HepG2 (cell line): ENCODE data around the gene VILL. TPM values are rescaled to one million over a fixed set of nuclear protein-coding genes. Genes with fewer than 3 reads are reported as not detected.

Experiments used
- CAMTA2 ChIP-seq: sonication (generic); formaldehyde crosslinking; IDR thresholded peaks from 2 replicates; pipeline ENCODE4 v1.4.0; 2020; ENCODE audit warnings: mild to moderate bottlenecking, missing genetic modification reagents, borderline replicate concordance
- CENPX ChIP-seq: sonication (generic); formaldehyde crosslinking; IDR thresholded peaks from 2 replicates; pipeline ENCODE4 v1.9.0; 2021; ENCODE audit warnings: mild to moderate bottlenecking, missing genetic modification reagents, moderate library complexity
- DDIT3 ChIP-seq: sonication (generic); formaldehyde crosslinking; IDR thresholded peaks from 2 replicates; pipeline ENCODE4 v1.4.0; 2020; ENCODE audit warnings: mild to moderate bottlenecking, missing genetic modification reagents
- EHMT2 ChIP-seq: fragments of 200-600 bp; sonication (generic); IDR thresholded peaks from 2 replicates; pipeline ENCODE4 v1.7.0; 2017; ENCODE audit warnings: antibody characterized with exemption, low read depth, low read length, borderline replicate concordance
- FOXP1 ChIP-seq, 2 experiments: fragments of 450-650 bp in 1 of 2; IDR thresholded peaks; 2 replicates each; pipeline ENCODE4 v1.6.1; 2017 to 2018; ENCODE audit warnings: antibody characterized with exemption in 1 of 2
- HNRNPK ChIP-seq: fragments of 200-400 bp; formaldehyde crosslinking; IDR thresholded peaks from 2 replicates; pipeline ENCODE4 v1.6.1; 2018; ENCODE audit warnings: low read length, low read depth, moderate library complexity, mild to moderate bottlenecking; ENCODE audit not compliant: poor library complexity, severe bottlenecking
- LCORL ChIP-seq, 2 experiments: fragments of 450-650 bp in 1 of 2; sonication (generic) in 1 of 2; formaldehyde crosslinking in 1 of 2; IDR thresholded peaks; 2 replicates each; pipeline versions ENCODE4 v1.5.0 to v1.6.1; 2017 to 2020; ENCODE audit warnings: antibody characterized with exemption in 1 of 2, missing genetic modification reagents in 1 of 2
- PREB ChIP-seq: sonication (generic); formaldehyde crosslinking; IDR thresholded peaks from 2 replicates; pipeline ENCODE4 v1.4.0; 2020; ENCODE audit warnings: missing genetic modification reagents
- RARG ChIP-seq: sonication (generic); formaldehyde crosslinking; IDR thresholded peaks from 2 replicates; pipeline ENCODE4 v1.4.0; 2020; ENCODE audit warnings: low read depth, mild to moderate bottlenecking, missing genetic modification reagents
- SETDB1 ChIP-seq: sonication (generic); formaldehyde crosslinking; IDR thresholded peaks from 2 replicates; pipeline ENCODE4 v1.5.1; 2020; ENCODE audit warnings: missing genetic modification reagents, mild to moderate bottlenecking, borderline replicate concordance
- SMAD1 ChIP-seq: sonication (generic); formaldehyde crosslinking; IDR thresholded peaks from 2 replicates; pipeline ENCODE4 v1.4.0; 2020; ENCODE audit warnings: missing genetic modification reagents, low read depth, mild to moderate bottlenecking, borderline replicate concordance
- SMARCE1 ChIP-seq: fragments of 450-650 bp; IDR thresholded peaks from 2 replicates; pipeline ENCODE4 v1.6.1; 2017; ENCODE audit warnings: borderline replicate concordance
- SSRP1 ChIP-seq: IDR thresholded peaks from 2 replicates; pipeline ENCODE4 v1.6.1; 2016; ENCODE audit warnings: control low read depth
- TBX2 ChIP-seq: sonication (generic); formaldehyde crosslinking; IDR thresholded peaks from 2 replicates; pipeline ENCODE4 v1.5.0; 2020; ENCODE audit warnings: missing genetic modification reagents, mild to moderate bottlenecking, borderline replicate concordance
- ZMAT5 ChIP-seq: sonication (generic); formaldehyde crosslinking; IDR thresholded peaks from 2 replicates; pipeline ENCODE4 v1.5.0; 2020; ENCODE audit warnings: mild to moderate bottlenecking, low read depth, missing genetic modification reagents, borderline replicate concordance
- ZNF136 ChIP-seq: sonication (generic); formaldehyde crosslinking; IDR thresholded peaks from 2 replicates; pipeline ENCODE4 v1.8.1; 2022; ENCODE audit warnings: low read depth, mild to moderate bottlenecking, moderate library complexity, missing genetic modification reagents
- ZNF160 ChIP-seq: sonication (generic); formaldehyde crosslinking; IDR thresholded peaks from 2 replicates; pipeline ENCODE4 v1.8.0; 2022; ENCODE audit warnings: mild to moderate bottlenecking, inconsistent platforms, missing genetic modification reagents
- ZNF292 ChIP-seq: sonication (generic); formaldehyde crosslinking; IDR thresholded peaks from 2 replicates; pipeline ENCODE4 v1.8.1; 2022; ENCODE audit warnings: mild to moderate bottlenecking, low read depth, missing genetic modification reagents, borderline replicate concordance
- ZNF652 ChIP-seq: IDR thresholded peaks from 2 replicates; pipeline ENCODE4 v1.6.1; 2016; ENCODE audit warnings: low read depth, borderline replicate concordance
- ZNF709 ChIP-seq: sonication (generic); formaldehyde crosslinking; IDR thresholded peaks from 2 replicates; pipeline ENCODE4 v1.5.0; 2020; ENCODE audit warnings: mild to moderate bottlenecking, missing genetic modification reagents
- polyA plus RNA-seq, 8 experiments: library from polyadenylated mRNA; depleted of rRNA in 3 of 8; stranded (reverse) in 7 of 8; unstranded in 1 of 8; fragments of >200 nt; fragmentation: Illumina TruSeq in 4 of 8; extraction: Trizol in 4 of 8; gene quantifications; 2 replicates each; pipeline versions ENCODE4 v1.2.1 to v1.2.3, GENCODE V29; 2011 to 2016; ENCODE audit warnings: low read depth in 4 of 8, missing spikeins in 1 of 8, mixed read lengths in 1 of 8; ENCODE audit not compliant: insufficient read depth in 1 of 8
- total RNA-seq, 5 experiments: library from RNA; depleted of rRNA; stranded (reverse); fragments of >200 nt; fragmentation: Illumina TruSeq; extraction: Trizol; gene quantifications; 2 replicates each; pipeline ENCODE4 v1.2.3, GENCODE V29; 2016; ENCODE audit warnings: low read depth in 1 of 5
- TF ChIP-seq, protein P1 (sequence below), 2 experiments: sonication (generic) in 1 of 2; formaldehyde crosslinking in 1 of 2; IDR thresholded peaks; 2 replicates each; pipeline versions ENCODE4 v1.4.0 to v1.6.1; 2018 to 2020; ENCODE audit warnings: missing genetic modification reagents in 2 of 2, borderline replicate concordance in 1 of 2, low read depth in 1 of 2, mild to moderate bottlenecking in 1 of 2, missing biosample characterization in 1 of 2
- TF ChIP-seq, protein P2 (sequence below): sonication (generic); formaldehyde crosslinking; IDR thresholded peaks from 2 replicates; pipeline ENCODE4 v1.5.0; 2020; ENCODE audit warnings: missing genetic modification reagents

VILL gene
- total and polyA plus RNA-seq, 2 of the 13 experiments (the other 11 are each of a cell fraction or from before 2014, with no cell fraction given), result 3.2 to 5.3 TPM

DNA sequence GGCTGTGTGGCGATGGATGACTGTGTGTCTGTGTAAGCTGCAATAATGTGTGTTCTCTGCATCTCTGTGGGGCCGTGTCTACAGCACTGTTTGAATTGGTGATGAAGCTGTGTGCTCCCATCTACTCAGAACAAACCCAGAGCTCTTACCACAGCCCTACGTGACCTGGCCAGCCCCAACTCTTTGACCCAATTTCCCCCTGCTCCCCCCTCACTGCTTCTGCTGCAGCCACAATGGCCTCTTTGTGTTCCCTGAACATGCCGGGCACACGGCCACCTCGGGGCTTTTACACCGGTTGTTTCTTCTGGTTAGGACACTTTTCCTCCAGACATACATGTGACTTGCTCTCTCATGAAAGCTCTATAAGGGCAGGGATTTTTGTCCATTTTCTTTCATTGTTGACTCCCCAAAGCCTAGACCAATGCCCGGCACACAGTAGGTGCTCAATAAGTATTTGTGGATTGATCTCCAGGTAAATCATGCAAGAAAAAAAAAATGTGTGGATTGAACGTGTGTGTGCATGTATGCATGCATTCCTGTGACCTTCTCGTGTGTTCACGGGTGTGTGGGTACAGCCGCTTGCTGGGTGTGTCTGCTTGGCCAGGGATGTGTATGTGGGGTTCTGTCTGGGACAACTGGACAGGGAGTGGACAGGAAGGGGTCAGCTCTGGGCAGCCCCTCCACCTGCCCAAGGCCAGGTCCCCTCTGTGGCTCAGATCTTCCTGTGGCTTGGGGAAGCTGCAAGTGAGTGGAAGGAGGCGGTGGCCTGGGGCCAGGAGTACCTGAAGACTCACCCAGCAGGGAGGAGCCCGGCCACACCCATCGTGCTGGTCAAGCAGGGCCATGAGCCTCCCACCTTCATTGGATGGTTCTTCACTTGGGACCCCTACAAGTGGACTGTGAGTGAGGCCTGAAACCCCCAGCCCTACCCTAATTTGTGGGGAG, 14.8 kb downstream of the VILL start (continued):
- TF ChIP-seq DDIT3 (CRISPR knock-in tag) (no peak), ZNF292 (no peak), PREB (CRISPR knock-in tag) (no peak), ZNF136 (no peak), RARG (no peak), SMAD1 (CRISPR knock-in tag) (no peak), ZNF652 (no peak), CENPX (CRISPR knock-in tag) (no peak), EHMT2 (no peak), HNRNPK (no peak), FOXP1 (IDR thresholded peaks at IDR 0.05) (no peak), FOXP1 (CRISPR knock-in tag; IDR thresholded peaks at IDR 0.05) (0 out of 2 replicates have a peak, but pooled peaks have one; percentile 20), CAMTA2 (CRISPR knock-in tag) (0 out of 2 replicates have a peak, but pooled peaks have one; percentile 36), ZNF160 (CRISPR knock-in tag) (no peak), ZMAT5 (CRISPR knock-in tag) (no peak), LCORL (IDR thresholded peaks at IDR 0.05) (no peak), LCORL (CRISPR knock-in tag; IDR thresholded peaks at IDR 0.05) (peak; percentile 83; the same call in 1 of the 2 replicates), SSRP1 (CRISPR knock-in tag) (no peak), SETDB1 (CRISPR knock-in tag) (no peak), ZNF709 (CRISPR knock-in tag) (0 out of 2 replicates have a peak, but pooled peaks have one; percentile 30), TBX2 (CRISPR knock-in tag) (peak; percentile 57), SMARCE1 (no peak)
- TF ChIP-seq, protein P1, sequence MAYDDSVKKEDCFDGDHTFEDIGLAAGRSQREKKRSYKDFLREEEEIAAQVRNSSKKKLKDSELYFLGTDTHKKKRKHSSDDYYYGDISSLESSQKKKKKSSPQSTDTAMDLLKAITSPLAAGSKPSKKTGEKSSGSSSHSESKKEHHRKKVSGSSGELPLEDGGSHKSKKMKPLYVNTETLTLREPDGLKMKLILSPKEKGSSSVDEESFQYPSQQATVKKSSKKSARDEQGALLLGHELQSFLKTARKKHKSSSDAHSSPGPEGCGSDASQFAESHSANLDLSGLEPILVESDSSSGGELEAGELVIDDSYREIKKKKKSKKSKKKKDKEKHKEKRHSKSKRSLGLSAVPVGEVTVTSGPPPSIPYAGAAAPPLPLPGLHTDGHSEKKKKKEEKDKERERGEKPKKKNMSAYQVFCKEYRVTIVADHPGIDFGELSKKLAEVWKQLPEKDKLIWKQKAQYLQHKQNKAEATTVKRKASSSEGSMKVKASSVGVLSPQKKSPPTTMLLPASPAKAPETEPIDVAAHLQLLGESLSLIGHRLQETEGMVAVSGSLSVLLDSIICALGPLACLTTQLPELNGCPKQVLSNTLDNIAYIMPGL (CRISPR knock-in tag; IDR thresholded peaks at IDR 0.05; ENCODE audit: borderline replicate concordance in 1 of 2, low read depth in 1 of 2), result peak in 1 of 2 experiments; percentile 13; a peak in 1 of 4 replicates
- TF ChIP-seq, protein P2, sequence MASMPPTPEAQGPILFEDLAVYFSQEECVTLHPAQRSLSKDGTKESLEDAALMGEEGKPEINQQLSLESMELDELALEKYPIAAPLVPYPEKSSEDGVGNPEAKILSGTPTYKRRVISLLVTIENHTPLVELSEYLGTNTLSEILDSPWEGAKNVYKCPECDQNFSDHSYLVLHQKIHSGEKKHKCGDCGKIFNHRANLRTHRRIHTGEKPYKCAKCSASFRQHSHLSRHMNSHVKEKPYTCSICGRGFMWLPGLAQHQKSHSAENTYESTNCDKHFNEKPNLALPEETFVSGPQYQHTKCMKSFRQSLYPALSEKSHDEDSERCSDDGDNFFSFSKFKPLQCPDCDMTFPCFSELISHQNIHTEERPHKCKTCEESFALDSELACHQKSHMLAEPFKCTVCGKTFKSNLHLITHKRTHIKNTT (CRISPR knock-in tag), result no peak
